Measurements from ENCODE around the gene AMBRA1.

- TF ChIP-seq RAD21 (IDR thresholded peaks at IDR 0.05; ENCODE audit: low read depth) = no peak
- no peak for TF ChIP-seq CREB1 (IDR thresholded peaks at IDR 0.05; ENCODE audit: low read depth)
- no peak for TF ChIP-seq TAF1 (IDR thresholded peaks at IDR 0.05; ENCODE audit: low read depth)
- no peak for TF ChIP-seq REST (IDR thresholded peaks at IDR 0.05; ENCODE audit: low read depth)
- no peak for TF ChIP-seq EGR1 (IDR thresholded peaks at IDR 0.05)
- TF ChIP-seq CEBPB (IDR thresholded peaks at IDR 0.05) = no peak
These were observed 207.1 kb downstream of the AMBRA1 start for GRCh38 chr11:46386674-46387073.

All from Ishikawa (cell line).